Left forelimb (tissue), 1 donor: ENCODE data around the gene NHLRC2.
"Not testable (repeated sequence)": the region's sequence is repeated elsewhere in the genome, so short reads cannot be mapped to it uniquely, and the experiment has no call there.

Source experiments
- DNase-seq: peaks from one replicate; pipeline ENCODE4 v3.0.0-alpha.2; 2018; ENCODE audit warnings: low spot score

NHLRC2 gene

GRCh38 chr10:113854013-113854760 is at the start of gene NHLRC2, which contains the start of gene DCLRE1A:
NHLRC2 (plus strand) TSS chr10:113854661; CDS start chr10:113854873, 212 bp downstream.
DCLRE1A (minus strand) TSS chr10:113854082; CDS start chr10:113853182, 900 bp downstream.
- DNase-seq = peak; percentile 83

GRCh38 chr10:113806503-113806902 is 48.0 kb upstream of the NHLRC2 start:
- no peak for DNase-seq

GRCh38 chr10:113808168-113808567 is 46.3 kb upstream of the NHLRC2 start:
- DNase-seq = no peak

- DNase-seq = not testable (repeated sequence)
These were observed 39.8 kb upstream of the NHLRC2 start for GRCh38 chr10:113814700-113815099.

- no peak for DNase-seq
These were observed 34.5 kb upstream of the NHLRC2 start for GRCh38 chr10:113819989-113820388.

GRCh38 chr10:113820507-113820906 is 34.0 kb upstream of the NHLRC2 start:
- no peak for DNase-seq

GRCh38 chr10:113821306-113821705 is 33.2 kb upstream of the NHLRC2 start:
- DNase-seq = not testable (repeated sequence)

- DNase-seq = no peak
These were observed 32.3 kb upstream of the NHLRC2 start for GRCh38 chr10:113822174-113822573.

- no peak for DNase-seq
These were observed 31.1 kb upstream of the NHLRC2 start for GRCh38 chr10:113823389-113823788.

- DNase-seq = no peak
These were observed 28.7 kb upstream of the NHLRC2 start for GRCh38 chr10:113825791-113826190.

- DNase-seq = not testable (repeated sequence)
These were observed 25.9 kb upstream of the NHLRC2 start for GRCh38 chr10:113828567-113828966.

- no peak for DNase-seq
These were observed 12.3 kb upstream of the NHLRC2 start for GRCh38 chr10:113842171-113842570.

GRCh38 chr10:113843972-113844485 is 10.4 kb upstream of the NHLRC2 start:
- no peak for DNase-seq

GRCh38 chr10:113846036-113846435 is 8.4 kb upstream of the NHLRC2 start:
- DNase-seq = no peak

GRCh38 chr10:113849140-113849803 is 5.2 kb upstream of the NHLRC2 start:
- DNase-seq = no peak

- DNase-seq = no peak
These were observed 4.5 kb upstream of the NHLRC2 start for GRCh38 chr10:113849946-113850345.

- no peak for DNase-seq
These were observed 866 bp upstream of the NHLRC2 start for GRCh38 chr10:113853578-113854012.

- peak; percentile 88 for DNase-seq
These were observed 514 bp downstream of the NHLRC2 start for GRCh38 chr10:113854761-113855588.

- DNase-seq = no peak
These were observed 2.1 kb downstream of the NHLRC2 start for GRCh38 chr10:113856563-113856962.

GRCh38 chr10:113857210-113857609 is 2.7 kb downstream of the NHLRC2 start:
- DNase-seq = no peak

GRCh38 chr10:113858541-113858940 is 4.1 kb downstream of the NHLRC2 start:
- no peak for DNase-seq

GRCh38 chr10:113859261-113859660 is 4.8 kb downstream of the NHLRC2 start:
- DNase-seq = no peak
